H1 (cell line): Measurements from ENCODE around the gene CARM1. TPM values are rescaled to one million over a fixed set of nuclear protein-coding genes. Genes with fewer than 3 reads are reported as not detected.

Source experiments
- CTCF ChIA-PET: fragments of 300-600 bp; sonication (Branson Sonifier 250); formaldehyde crosslinking; loops from one replicate; lab custom pipeline; 2021; ENCODE audit not compliant: partially characterized antibody; lab: Charles Lee
- POLR2A ChIA-PET: fragments of 300-600 bp; sonication (Branson Sonifier 250); formaldehyde crosslinking; loops from one replicate; lab custom pipeline; 2021; ENCODE audit warnings: inconsistent platforms; ENCODE audit not compliant: partially characterized antibody; lab: Charles Lee
- DNase-seq, 2 experiments: peaks; one replicate each; pipeline versions ENCODE4 v3.0.0 to v3.0.0-alpha.2; 2010 to 2022; ENCODE audit warnings: low spot score in 2 of 2, low read depth in 1 of 2, mixed read lengths in 1 of 2
- FAIRE-seq: peaks from 2 replicates; lab custom pipeline; 2011; peaks lifted over from hg19 to GRCh38; lab: Jason Lieb, UNC
- H2AFZ ChIP-seq: 2 replicates; pipeline ENCODE4 v1.8.1; 2012; ENCODE audit warnings: low read length, inconsistent platforms
- H2AK5ac ChIP-seq: 2 replicates; pipeline ENCODE4 v1.6.1; 2013; ENCODE audit warnings: low read depth, low read length
- H2BK120ac ChIP-seq: replicated peaks from 2 replicates; pipeline ENCODE3; 2013; ENCODE audit warnings: low read depth, low read length, inconsistent platforms
- H2BK12ac ChIP-seq: 2 replicates; pipeline ENCODE4 v1.6.1; 2013; ENCODE audit warnings: low read depth, low read length
- H2BK15ac ChIP-seq: 2 replicates; pipeline ENCODE4 v1.6.1; 2013; ENCODE audit warnings: low read length
- H2BK20ac ChIP-seq: 2 replicates; pipeline ENCODE4 v1.6.1; 2013; ENCODE audit warnings: low read length
- H2BK5ac ChIP-seq: 2 replicates; pipeline ENCODE4 v1.6.1; 2013; ENCODE audit warnings: low read depth, low read length
- H3K14ac ChIP-seq: 2 replicates; pipeline ENCODE4 v1.6.1; 2013; ENCODE audit warnings: inconsistent platforms; ENCODE audit not compliant: insufficient read length
- H3K18ac ChIP-seq: 2 replicates; pipeline ENCODE4 v1.6.1; 2013; ENCODE audit warnings: low read length; ENCODE audit errors: extremely low read depth
- H3K23ac ChIP-seq: 2 replicates; pipeline ENCODE4 v1.6.1; 2013; ENCODE audit warnings: inconsistent platforms; ENCODE audit not compliant: insufficient read length
- H3K23me2 ChIP-seq: 2 replicates; pipeline ENCODE4 v1.6.1; 2013; ENCODE audit warnings: low read depth, low read length
- H3K27ac ChIP-seq: 2 replicates; pipeline ENCODE4 v1.6.1; 2011; ENCODE audit warnings: low read depth, low read length, inconsistent platforms
- H3K27me3 ChIP-seq, 4 experiments: replicated peaks in 1 of 4; 1 replicate in 1 of 4; 2 replicates in 3 of 4; pipeline versions ENCODE4 v1.6.1 to v1.8.1; 2011 to 2013; ENCODE audit warnings: low read length in 3 of 4, mild to moderate bottlenecking in 3 of 4, inconsistent platforms in 2 of 4, mixed read lengths in 2 of 4, moderate library complexity in 1 of 4; ENCODE audit not compliant: control insufficient read depth in 3 of 4, insufficient read depth in 3 of 4; ENCODE audit errors: extremely low read depth in 1 of 4
- H3K36me3 ChIP-seq, 4 experiments: 2 replicates each; pipeline versions ENCODE4 v1.6.1 to v1.8.1; 2011 to 2013; ENCODE audit warnings: mild to moderate bottlenecking in 4 of 4, low read length in 3 of 4, moderate library complexity in 2 of 4, control low read depth in 1 of 4, inconsistent platforms in 1 of 4; ENCODE audit not compliant: insufficient read depth in 4 of 4, control insufficient read depth in 2 of 4
- H3K4ac ChIP-seq: replicated peaks from 2 replicates; pipeline ENCODE3; 2013; ENCODE audit warnings: low read length, low read depth, mixed read lengths, inconsistent platforms; ENCODE audit not compliant: insufficient read length
- H3K4me1 ChIP-seq, 4 experiments: replicated peaks in 1 of 4; 1 replicate in 1 of 4; 2 replicates in 3 of 4; pipeline versions ENCODE4 v1.6.1 to v1.8.1; 2011 to 2013; ENCODE audit warnings: low read length in 3 of 4, inconsistent platforms in 2 of 4, mixed read lengths in 1 of 4; ENCODE audit not compliant: insufficient read depth in 4 of 4, control insufficient read depth in 3 of 4
- H3K4me2 ChIP-seq, 2 experiments: 2 replicates each; pipeline versions ENCODE4 v1.6.1 to v1.8.1; 2011 to 2013; ENCODE audit warnings: low read depth in 2 of 2, low read length in 2 of 2, control low read depth in 1 of 2, inconsistent platforms in 1 of 2, mild to moderate bottlenecking in 1 of 2; ENCODE audit not compliant: insufficient read depth in 1 of 2
- H3K4me3 ChIP-seq, 4 experiments: fragments of 200-600, 300-600 bp in 1 of 4; sonication (generic), shearing (Covaris generic), sonication (Bioruptor Twin) in 1 of 4; 2 replicates each; pipeline versions ENCODE4 v1.5.1 to v1.8.1; 2011 to 2016; ENCODE audit warnings: low read length in 4 of 4, low read depth in 3 of 4, control low read depth in 2 of 4, inconsistent platforms in 2 of 4, mild to moderate bottlenecking in 2 of 4, mixed read lengths in 1 of 4, moderate library complexity in 1 of 4; ENCODE audit not compliant: insufficient read depth in 2 of 4; ENCODE audit errors: extremely low read depth in 1 of 4
- H3K56ac ChIP-seq: replicated peaks from 2 replicates; pipeline ENCODE3; 2013; ENCODE audit warnings: low read depth, mild to moderate bottlenecking, mixed read lengths, low read length, inconsistent platforms; ENCODE audit not compliant: insufficient read length
- H3K79me1 ChIP-seq: 2 replicates; pipeline ENCODE4 v1.6.1; 2013; ENCODE audit warnings: low read depth, low read length, control low read depth
- H3K79me2 ChIP-seq, 2 experiments: 2 replicates each; pipeline versions ENCODE4 v1.6.1 to v1.8.1; 2012 to 2013; ENCODE audit warnings: low read length in 2 of 2, mild to moderate bottlenecking in 2 of 2, inconsistent platforms in 1 of 2; ENCODE audit not compliant: insufficient read depth in 2 of 2, control insufficient read depth in 1 of 2
- H3K9ac ChIP-seq, 4 experiments: replicated peaks in 1 of 4; 1 replicate in 1 of 4; 2 replicates in 3 of 4; pipeline versions ENCODE4 v1.6.1 to v1.8.1; 2011 to 2013; ENCODE audit warnings: low read depth in 3 of 4, low read length in 3 of 4, control low read depth in 2 of 4, mild to moderate bottlenecking in 2 of 4, moderate library complexity in 2 of 4, inconsistent platforms in 1 of 4; ENCODE audit errors: extremely low read depth in 1 of 4
- H3K9me3 ChIP-seq, 2 experiments: 2 replicates each; pipeline versions ENCODE4 v1.6.1 to v1.8.1; 2012 to 2013; ENCODE audit warnings: mild to moderate bottlenecking in 2 of 2, moderate library complexity in 2 of 2, control low read depth in 1 of 2, inconsistent platforms in 1 of 2, low read depth in 1 of 2, low read length in 1 of 2, mixed read lengths in 1 of 2; ENCODE audit not compliant: insufficient read depth in 2 of 2
- H4K20me1 ChIP-seq, 2 experiments: replicated peaks in 1 of 2; 2 replicates each; pipeline versions ENCODE3 to v1.8.1; 2011 to 2013; ENCODE audit warnings: inconsistent platforms in 2 of 2, low read length in 2 of 2, mild to moderate bottlenecking in 1 of 2; ENCODE audit not compliant: insufficient read depth in 2 of 2, control insufficient read depth in 1 of 2
- H4K5ac ChIP-seq: 2 replicates; pipeline ENCODE4 v1.6.1; 2013; ENCODE audit warnings: low read length, low read depth, mixed read lengths, inconsistent platforms; ENCODE audit not compliant: insufficient read length
- H4K8ac ChIP-seq: 2 replicates; pipeline ENCODE4 v1.8.0; 2013; ENCODE audit warnings: mild to moderate bottlenecking, moderate library complexity, low read length, inconsistent platforms; ENCODE audit not compliant: insufficient read depth; ENCODE audit errors: extremely low read depth
- H4K91ac ChIP-seq: replicated peaks from 2 replicates; pipeline ENCODE3; 2013; ENCODE audit warnings: low read length, mixed read lengths, inconsistent platforms; ENCODE audit not compliant: insufficient read length
- CHD2 ChIP-seq: IDR thresholded peaks from 2 replicates; pipeline ENCODE4 v1.6.1; 2012; ENCODE audit warnings: low read length, improper control_type of control experiment
- SAP30 ChIP-seq: fragments of 300-600 bp; sonication (generic); IDR thresholded peaks from 2 replicates; pipeline ENCODE4 v1.7.1; 2012; ENCODE audit warnings: low read length, moderate library complexity, mild to moderate bottlenecking, inconsistent platforms; ENCODE audit not compliant: insufficient read depth, insufficient replicate concordance
- SIN3A ChIP-seq, 2 experiments: IDR thresholded peaks in 1 of 2; conservative IDR thresholded peaks in 1 of 2; 2 replicates each; pipeline ENCODE4 v1.6.1; 2011 to 2012; ENCODE audit warnings: low read length in 2 of 2, improper control_type of control experiment in 1 of 2, low read depth in 1 of 2, mild to moderate bottlenecking in 1 of 2
- SP1 ChIP-seq: IDR thresholded peaks from 2 replicates; pipeline ENCODE4 v1.6.1; 2011; ENCODE audit warnings: low read depth, low read length
- WGBS, 2 experiments: shearing (Covaris generic) in 1 of 2; methylation state at CpG; one replicate each; pipeline versions ENCODE4 v1.1.6 to v1.1.7; 2013 to 2015; ENCODE audit warnings: low lambda C conversion rate in 2 of 2, mixed read lengths in 2 of 2, inconsistent platforms in 1 of 2, low coverage in 1 of 2, missing lambda C conversion rate in 1 of 2; ENCODE audit not compliant: insufficient replicate concordance in 2 of 2, insufficient coverage in 1 of 2, insufficient read length in 1 of 2; ENCODE audit errors: extremely low coverage in 1 of 2, missing lambda C conversion rate in 1 of 2; 5-methylcytosine and 5-hydroxymethylcytosine counted together
- polyA plus RNA-seq, 7 experiments: library from polyadenylated mRNA; depleted of rRNA in 3 of 7; stranded (reverse) in 5 of 7; unstranded in 2 of 7; fragments of >200 nt in 5 of 7; fragments of 200-250 nt in 2 of 7; gene quantifications; 1 replicate in 5 of 7; 2 replicates in 1 of 7; 4 replicates in 1 of 7; pipeline versions ENCODE4 v1.2.1 to v1.2.3, GENCODE V29; 2011 to 2013; ENCODE audit warnings: missing spikeins in 2 of 7, mixed read lengths in 2 of 7
- total RNA-seq: library from RNA; stranded (reverse); fragmentation: NEBNext Ultra II Directional; extraction: Animal tissue kit (Norgen Biotek cat#: 25700); gene quantifications from 2 replicates; pipeline ENCODE4 v1.2.1, GENCODE V29; 2021

Gene CARM1
- total and polyA plus RNA-seq, 2 of the 8 experiments (the other 6 are each of a cell fraction or from before 2014, with no cell fraction given), result 134 to 164 TPM

- Histone ChIP-seq H3K4ac (no peak overlapping the region), H3K27ac (no peak overlapping the region), H3K23me2 (no peaks in the 10 kb centered on the region), H4K20me1 (peaks cover 3 to 12% of the 10 kb centered on the region in 2 experiments), H3K4me1 (no peaks in the 10 kb centered on the region), H2BK15ac (no peak overlapping the region), H3K36me3 (peaks cover 5 to 51% (median 28%) of the 10 kb centered on the region in 4 experiments; a peak in 7 of 8 replicates), H3K9ac (no peak overlapping the region), H3K56ac (no peak overlapping the region), H3K4me3 (no peak overlapping the region), H2AK5ac (no peak overlapping the region), H3K23ac (no peak overlapping the region), H2BK12ac (no peak overlapping the region), H2BK120ac (no peak overlapping the region), H2AFZ (no peak overlapping the region), H4K8ac (no peak overlapping the region), H3K79me2 (no peaks in the 10 kb centered on the region), H3K79me1 (no peaks in the 10 kb centered on the region; the same call in 1 of the 2 replicates), H2BK20ac (no peak overlapping the region), H3K9me3 (no peaks in the 10 kb centered on the region), H4K5ac (no peak overlapping the region), H3K27me3 (no peaks in the 10 kb centered on the region), H3K18ac (no peak overlapping the region), H2BK5ac (no peak overlapping the region), H3K4me2 (no peak overlapping the region), H3K14ac (no peak overlapping the region), H4K91ac (no peak overlapping the region)
- ChIA-PET POLR2A (interaction anchor here (1.0 kb wide), 1 partner anchor 23 kb away, joined by 3 read pairs; no protein-coding TSS in a partner anchor), CTCF (interaction anchor here (1.0 kb wide), 2 partner anchors 32 to 34 kb away, joined by 3 read pairs; no protein-coding TSS in a partner anchor)
- 94% methylated on average over 15 of the region's 16 CpGs; no CpG with 5 or more reads in 1 of the 2 experiments for WGBS, 2 experiments
- DNase-seq (no peak), FAIRE-seq (no peak)
- no peak for TF ChIP-seq CHD2
- no peak for TF ChIP-seq SAP30
- TF ChIP-seq SP1, result no peak
- no peak for TF ChIP-seq SIN3A (conservative IDR thresholded peaks at IDR 0.05 in 1 of 2, IDR thresholded peaks at IDR 0.05 in 1 of 2; ENCODE audit: low read depth in 1 of 2, low read length in 2 of 2)
Measured at GRCh38 chr19:10920781-10921180, 49.4 kb downstream of the CARM1 start.
